B cell (primary cell): ENCODE data around the gene MZB1.

ENCODE experiments used
- EZH2 ChIP-seq: IDR thresholded peaks from 2 replicates; pipeline ENCODE4 v1.6.1; 2012; ENCODE audit warnings: borderline replicate concordance, low read depth, mild to moderate bottlenecking, moderate library complexity, low read length; ENCODE audit not compliant: insufficient read depth, poor library complexity, severe bottlenecking
- TF ChIP-seq, protein P1 (sequence below): fragments of 200-600 bp; IDR thresholded peaks from one replicate; pipeline ENCODE4 v1.8.0; 2022; ENCODE audit warnings: antibody characterized with exemption, mild to moderate bottlenecking

GRCh38 chr5:139391570-139392323 lies 2.0 kb upstream of the MZB1 start:
- TF ChIP-seq, protein P1, sequence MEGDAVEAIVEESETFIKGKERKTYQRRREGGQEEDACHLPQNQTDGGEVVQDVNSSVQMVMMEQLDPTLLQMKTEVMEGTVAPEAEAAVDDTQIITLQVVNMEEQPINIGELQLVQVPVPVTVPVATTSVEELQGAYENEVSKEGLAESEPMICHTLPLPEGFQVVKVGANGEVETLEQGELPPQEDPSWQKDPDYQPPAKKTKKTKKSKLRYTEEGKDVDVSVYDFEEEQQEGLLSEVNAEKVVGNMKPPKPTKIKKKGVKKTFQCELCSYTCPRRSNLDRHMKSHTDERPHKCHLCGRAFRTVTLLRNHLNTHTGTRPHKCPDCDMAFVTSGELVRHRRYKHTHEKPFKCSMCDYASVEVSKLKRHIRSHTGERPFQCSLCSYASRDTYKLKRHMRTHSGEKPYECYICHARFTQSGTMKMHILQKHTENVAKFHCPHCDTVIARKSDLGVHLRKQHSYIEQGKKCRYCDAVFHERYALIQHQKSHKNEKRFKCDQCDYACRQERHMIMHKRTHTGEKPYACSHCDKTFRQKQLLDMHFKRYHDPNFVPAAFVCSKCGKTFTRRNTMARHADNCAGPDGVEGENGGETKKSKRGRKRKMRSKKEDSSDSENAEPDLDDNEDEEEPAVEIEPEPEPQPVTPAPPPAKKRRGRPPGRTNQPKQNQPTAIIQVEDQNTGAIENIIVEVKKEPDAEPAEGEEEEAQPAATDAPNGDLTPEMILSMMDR, result no peak
- no peak for TF ChIP-seq EZH2
